Right lobe of liver (tissue), 6 donors: ENCODE results near the gene RGS6. TPM values are rescaled to one million over a fixed set of nuclear protein-coding genes. Genes with fewer than 3 reads are reported as not detected.
A peak's percentile ranks its signal among the peaks of the same experiment; 100 is the strongest.

Source experiments
- ATAC-seq, 4 donors: fragments of 200-7000 bp; cut with Tn5 transposase; one replicate each; pipeline ENCODE4 v1.9.1; 2020; ENCODE audit warnings: mild to moderate bottlenecking in 4 of 4, moderate library complexity in 4 of 4
- DNase-seq, 3 donors: peaks; one replicate each; pipeline ENCODE4 v3.0.0-alpha.2; 2020
- H3K27ac ChIP-seq, 3 donors: fragments of 200-600 bp; one replicate each; pipeline ENCODE4 v1.8.0; 2022
- H3K27me3 ChIP-seq, 2 donors: fragments of 200-600 bp; one replicate each; pipeline ENCODE4 v1.8.0; 2022
- H3K36me3 ChIP-seq, 4 donors: fragments of 200-600 bp; sonication (generic) in 1 of 4; one replicate each; pipeline versions ENCODE4 v1.5.1 to v1.8.0; 2017 to 2022; ENCODE audit warnings: control low read depth in 1 of 4
- H3K4me1 ChIP-seq, 4 donors: fragments of 200-600 bp; sonication (generic) in 1 of 4; one replicate each; pipeline versions ENCODE4 v1.5.1 to v1.8.0; 2017 to 2022; ENCODE audit warnings: control low read depth in 1 of 4
- H3K4me3 ChIP-seq, 3 donors: fragments of 200-600 bp; one replicate each; pipeline ENCODE4 v1.8.0; 2022
- H3K9me3 ChIP-seq, 4 donors: fragments of 200-600 bp; sonication (generic) in 1 of 4; one replicate each; pipeline versions ENCODE4 v1.5.1 to v1.8.0; 2017 to 2022; ENCODE audit warnings: control low read depth in 1 of 4
- CTCF ChIP-seq, 4 donors: fragments of 200-600 bp in 3 of 4; fragments of 450-650 bp in 1 of 4; IDR thresholded peaks; one replicate each; pipeline versions ENCODE4 v1.5.1 to v1.8.0; 2016 to 2022; ENCODE audit warnings: antibody characterized with exemption in 4 of 4, mild to moderate bottlenecking in 2 of 4
- POLR2A ChIP-seq: fragments of 450-650 bp; IDR thresholded peaks from one replicate; pipeline ENCODE4 v1.6.1; 2017; ENCODE audit warnings: antibody characterized with exemption, mild to moderate bottlenecking
- WGBS: methylation state at CpG from one replicate; pipeline ENCODE4 v1.1.6; 2018; ENCODE audit warnings: low coverage, low lambda C conversion rate; ENCODE audit not compliant: insufficient coverage; ENCODE audit errors: missing lambda C conversion rate; 5-methylcytosine and 5-hydroxymethylcytosine counted together
- intact Hi-C, 2 donors: fragments of 100-400 bp; cut with DNase I; formaldehyde crosslinking; loops; one replicate each; pipeline versions ENCODE4 v1.11.2 to v1.14.1; 2022
- total RNA-seq, 6 experiments: library from RNA; depleted of rRNA in 2 of 6; stranded (reverse); fragments of >200 nt in 2 of 6; fragmentation: NEBNext Ultra II Directional in 3 of 6; extraction: Animal tissue kit (Norgen Biotek cat#: 25700) in 3 of 6; gene quantifications; one replicate each; pipeline versions ENCODE4 v1.1.0 to v1.2.4, GENCODE V29; 2016 to 2023
- donor health status: DM: no; HTN: yes; CAD: no.
- donor health status: DM: no; HTN: no; CAD: no.
- donor health status: DM: no; HTN: no; CAD: no.
- donor health status: DM: no; HTN: yes; CAD: no.
- donor health status: DM: no; HTN: yes; CAD: no.

Gene RGS6
- total RNA-seq, 6 experiments from 2014 or later = 0.07 TPM; not detected in 5

- WGBS = 77% methylated on average over 8 of the region's 8 CpGs
- intact Hi-C loops = no loop called here
These were observed 589.9 kb downstream of the RGS6 start for GRCh38 chr14:72521968-72522741.

GRCh38 chr14:72522847-72523246 lies 590.6 kb downstream of the RGS6 start:
- intact Hi-C loops = no loop called here
- H3K27ac ChIP-seq = peak overlapping the region in 2 of 3 donors; percentile 27 to 52
- ATAC-seq = peak; percentile 57 to 73 (median 66)
- no peaks in the 10 kb centered on the region for H3K27me3 ChIP-seq
- 61% methylated on average over 3 of the region's 4 CpGs for WGBS
- peaks cover 0 to 20% (median 6%) of the 10 kb centered on the region in 4 donors for H3K4me1 ChIP-seq
- no peak overlapping the region for H3K4me3 ChIP-seq
- DNase-seq = peak in 1 of 3 donors; percentile 58
- TF ChIP-seq POLR2A (no peak), CTCF (IDR thresholded peaks at IDR 0.05) (no peak)
- no peaks in the 10 kb centered on the region for H3K36me3 ChIP-seq
- no peaks in the 10 kb centered on the region for H3K9me3 ChIP-seq

More at GRCh38 chr14:72521968-72522741, 589.9 kb downstream of the RGS6 start:
- Histone ChIP-seq H3K4me3 (no peak overlapping the region), H3K27me3 (no peaks in the 10 kb centered on the region), H3K9me3 (no peaks in the 10 kb centered on the region), H3K4me1 (peaks cover 0 to 19% (median 5%) of the 10 kb centered on the region in 4 donors), H3K27ac (no peak overlapping the region), H3K36me3 (no peaks in the 10 kb centered on the region)
- TF ChIP-seq CTCF (IDR thresholded peaks at IDR 0.05) (no peak), POLR2A (no peak)
- ATAC-seq (no peak), DNase-seq (no peak)

- Histone ChIP-seq H3K9me3 (no peaks in the 10 kb centered on the region), H3K27me3 (no peaks in the 10 kb centered on the region), H3K4me1 (peaks cover 0 to 27% (median 10%) of the 10 kb centered on the region in 4 donors), H3K36me3 (no peaks in the 10 kb centered on the region), H3K4me3 (no peak overlapping the region), H3K27ac (peak overlapping the region in 2 of 3 donors; percentile 27 to 52)
- intact Hi-C loops = no loop called here
- no peak for TF ChIP-seq POLR2A
- no peak for TF ChIP-seq CTCF (IDR thresholded peaks at IDR 0.05)
- WGBS = 38% methylated on average over 5 of the region's 5 CpGs
- ATAC-seq = peak; percentile 61 to 66 (median 63)
- no peak for DNase-seq
These were observed 591.4 kb downstream of the RGS6 start for GRCh38 chr14:72523424-72524294.

GRCh38 chr14:72524295-72524629 lies 592.0 kb downstream of the RGS6 start:
- Histone ChIP-seq H3K27me3 (no peaks in the 10 kb centered on the region), H3K4me1 (peaks cover 0 to 32% (median 10%) of the 10 kb centered on the region in 4 donors), H3K9me3 (no peaks in the 10 kb centered on the region), H3K36me3 (no peaks in the 10 kb centered on the region), H3K27ac (no peak overlapping the region), H3K4me3 (no peak overlapping the region)
- no peak for TF ChIP-seq POLR2A
- TF ChIP-seq CTCF (IDR thresholded peaks at IDR 0.05) = no peak
- ATAC-seq (no peak), DNase-seq (no peak)
- intact Hi-C loops = no loop called here
